Measurements from ENCODE around the gene IVL. TPM values are rescaled to one million over a fixed set of nuclear protein-coding genes. Genes with fewer than 3 reads are reported as not detected.

Gene IVL
- total RNA-seq, 2 donors from 2014 or later = not detected

- Mint-ChIP-seq H3K27ac (no peak overlapping the region), H3K36me3 (ENCODE audit: low read depth) (no peaks in the 10 kb centered on the region), H3K27me3 (ENCODE audit: insufficient read depth) (no peaks in the 10 kb centered on the region), H3K4me1 (no peaks in the 10 kb centered on the region), H3K9me3 (peaks cover 87% of the 10 kb centered on the region), H3K4me3 (no peak overlapping the region)
- Histone ChIP-seq H3K9me3 (ENCODE audit: control insufficient read depth, low read length) (peaks cover 16% of the 10 kb centered on the region), H3K4me1 (ENCODE audit: control insufficient read depth, insufficient read depth, low read length) (no peaks in the 10 kb centered on the region), H3K9ac (ENCODE audit: extremely low read depth, low read length, poor library complexity, severe bottlenecking) (no peak overlapping the region), H3K4me3 (ENCODE audit: low read length) (no peak overlapping the region), H3K27ac (ENCODE audit: low read depth, low read length) (no peak overlapping the region), H3K27me3 (ENCODE audit: control insufficient read depth, insufficient read depth, low read length, poor library complexity, severe bottlenecking) (no peaks in the 10 kb centered on the region), H3K36me3 (ENCODE audit: control insufficient read depth, insufficient read depth, low read length) (no peaks in the 10 kb centered on the region)
- no peak for DNase-seq
- no peak for TF ChIP-seq CTCF (conservative IDR thresholded peaks at IDR 0.05)
- 76 to 82% methylated on average over 3 of the region's 3 CpGs for WGBS, 2 experiments (ENCODE audit: insufficient coverage in 1 of 2, insufficient read length in 1 of 2)
These were observed 860 bp downstream of the IVL start for GRCh38 chr1:152909206-152909605.

- no peaks in the 10 kb centered on the region for H3K36me3 Mint-ChIP-seq (ENCODE audit: low read depth)
- no peaks in the 10 kb centered on the region for H3K4me1 ChIP-seq (ENCODE audit: control insufficient read depth, insufficient read depth, low read length)
- no peak for DNase-seq
- no peak overlapping the region for H3K27ac Mint-ChIP-seq
- H3K27me3 ChIP-seq (ENCODE audit: control insufficient read depth, insufficient read depth, low read length, poor library complexity, severe bottlenecking) = no peaks in the 10 kb centered on the region
- H3K4me1 Mint-ChIP-seq = no peaks in the 10 kb centered on the region
- H3K9ac ChIP-seq (ENCODE audit: extremely low read depth, low read length, poor library complexity, severe bottlenecking) = no peak overlapping the region
- no peak overlapping the region for H3K4me3 Mint-ChIP-seq
- no peak overlapping the region for H3K4me3 ChIP-seq (ENCODE audit: low read length)
- H3K9me3 ChIP-seq (ENCODE audit: control insufficient read depth, low read length) = peaks cover 16% of the 10 kb centered on the region
- no peaks in the 10 kb centered on the region for H3K36me3 ChIP-seq (ENCODE audit: control insufficient read depth, insufficient read depth, low read length)
- WGBS, 2 experiments (ENCODE audit: insufficient coverage in 1 of 2, insufficient read length in 1 of 2) = 71 to 100% methylated on average over 1 of the region's 1 CpG
- H3K27ac ChIP-seq (ENCODE audit: low read depth, low read length) = no peak overlapping the region
- TF ChIP-seq CTCF (conservative IDR thresholded peaks at IDR 0.05) = no peak
- peaks cover 70% of the 10 kb centered on the region for H3K9me3 Mint-ChIP-seq
- no peaks in the 10 kb centered on the region for H3K27me3 Mint-ChIP-seq (ENCODE audit: insufficient read depth)
These were observed 4.1 kb downstream of the IVL start for GRCh38 chr1:152912471-152912870.

- Mint-ChIP-seq H3K27me3 (ENCODE audit: insufficient read depth) (no peaks in the 10 kb centered on the region), H3K27ac (no peak overlapping the region), H3K36me3 (ENCODE audit: low read depth) (no peaks in the 10 kb centered on the region), H3K4me1 (no peaks in the 10 kb centered on the region), H3K4me3 (no peak overlapping the region), H3K9me3 (peaks cover 66% of the 10 kb centered on the region)
- WGBS, 2 experiments (ENCODE audit: insufficient coverage in 1 of 2, insufficient read length in 1 of 2) = 31 to 61% methylated on average over 3 to 5 of the region's 5 CpGs
- Histone ChIP-seq H3K9ac (ENCODE audit: extremely low read depth, low read length, poor library complexity, severe bottlenecking) (no peak overlapping the region), H3K4me1 (ENCODE audit: control insufficient read depth, insufficient read depth, low read length) (no peaks in the 10 kb centered on the region), H3K36me3 (ENCODE audit: control insufficient read depth, insufficient read depth, low read length) (no peaks in the 10 kb centered on the region), H3K9me3 (ENCODE audit: control insufficient read depth, low read length) (peaks cover 16% of the 10 kb centered on the region), H3K27ac (ENCODE audit: low read depth, low read length) (no peak overlapping the region), H3K4me3 (ENCODE audit: low read length) (no peak overlapping the region), H3K27me3 (ENCODE audit: control insufficient read depth, insufficient read depth, low read length, poor library complexity, severe bottlenecking) (no peaks in the 10 kb centered on the region)
- DNase-seq = no peak
- TF ChIP-seq CTCF (conservative IDR thresholded peaks at IDR 0.05) = no peak
These were observed 4.6 kb downstream of the IVL start for GRCh38 chr1:152912900-152913299.

All from endodermal cell (in vitro differentiated cells).